Endometrial microvascular endothelial cells (primary cell): ENCODE results near the gene SZT2. TPM values are rescaled to one million over a fixed set of nuclear protein-coding genes. Genes with fewer than 3 reads are reported as not detected.
"Not testable (repeated sequence)": the region's sequence is repeated elsewhere in the genome, so short reads cannot be mapped to it uniquely, and the experiment has no call there.

Experiments used
- in situ Hi-C: cut with HindIII; loops from 2 replicates; pipeline ENCODE4 v1.10.0; 2017; ENCODE audit warnings: low sequenced_read_pairs, low pct_unique_long_range_greater_than_20kb; ENCODE audit errors: inconsistent ontology term
- total RNA-seq: library from RNA; depleted of rRNA; stranded (reverse); fragments of >200 nt; gene quantifications from one replicate; pipeline ENCODE4 v1.2.3, GENCODE V29; 2015; ENCODE audit errors: inconsistent ontology term

Gene SZT2
- total RNA-seq, 1 donor from 2014 or later: 10.9 TPM

- in situ Hi-C loops: no loop called here
Measured at GRCh38 chr1:43464681-43465504, 75.2 kb downstream of the SZT2 start.

GRCh38 chr1:43465505-43466067 is 75.9 kb downstream of the SZT2 start:
- in situ Hi-C loops: no loop called here

DNA sequence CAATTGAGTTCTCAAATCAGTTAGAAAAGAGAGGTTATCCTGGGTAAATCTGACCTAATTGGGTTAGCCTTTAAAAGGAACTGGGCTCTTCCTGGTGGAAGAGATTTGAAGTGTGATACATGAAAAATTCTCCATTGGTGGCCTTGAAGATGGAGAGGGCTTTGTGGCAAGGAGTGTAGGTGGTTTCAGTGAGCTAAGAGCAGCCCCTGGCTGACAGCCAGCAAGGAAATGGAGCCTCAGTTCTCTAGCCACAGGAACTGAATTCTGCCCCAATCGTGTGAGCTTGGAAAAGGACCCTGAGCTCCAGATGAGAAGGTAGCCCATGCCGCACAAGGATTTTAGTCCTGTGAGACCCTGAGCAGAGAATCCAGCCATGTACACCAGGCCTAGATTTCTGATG is 76.7 kb downstream of the SZT2 start:
- in situ Hi-C loops: no loop called here

DNA sequence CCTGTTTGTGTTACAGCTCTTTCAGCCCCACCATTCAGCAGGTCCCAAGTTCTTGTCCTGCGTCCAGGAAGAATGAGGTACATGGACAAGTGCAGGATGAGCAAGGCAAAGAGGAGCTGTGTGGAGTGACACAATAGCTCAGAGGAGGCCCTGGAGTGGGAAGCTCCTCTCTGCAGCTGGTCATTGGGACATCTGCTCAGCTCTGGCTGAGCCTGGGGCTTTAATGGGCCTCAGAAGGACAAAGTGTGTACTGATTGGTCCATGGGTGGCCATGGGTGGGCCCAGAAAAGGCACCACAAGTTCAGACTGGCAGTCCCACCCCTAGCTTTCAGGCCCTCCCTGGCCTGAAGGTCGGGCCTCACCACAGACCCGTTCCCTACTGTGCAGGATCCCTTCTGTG is 78.7 kb downstream of the SZT2 start:
- in situ Hi-C loops: no loop called here

- in situ Hi-C loops: no loop called here
Measured at GRCh38 chr1:43469932-43470331, 80.2 kb downstream of the SZT2 start.

DNA sequence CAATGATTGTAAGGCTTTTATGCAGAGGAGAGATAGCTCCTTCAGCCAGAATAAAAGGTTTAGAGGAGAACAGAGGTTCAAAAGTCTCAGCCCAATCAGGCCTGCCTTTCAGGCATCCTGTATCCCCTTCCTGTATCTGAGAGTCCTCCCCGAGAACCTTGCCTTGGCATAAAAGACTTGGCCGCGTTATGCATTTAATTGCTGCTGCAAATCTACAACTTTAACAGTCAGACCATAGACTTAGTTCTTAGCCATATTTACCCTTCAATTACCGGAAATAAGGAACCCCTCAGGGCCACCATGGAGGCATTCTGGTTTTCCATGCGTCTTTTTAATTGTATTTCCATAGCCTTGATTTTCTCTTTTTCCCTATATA is 82.4 kb downstream of the SZT2 start:
- in situ Hi-C loops: no loop called here

- in situ Hi-C loops: not testable (repeated sequence)
Measured at GRCh38 chr1:43472463-43473151, 82.9 kb downstream of the SZT2 start.

GRCh38 chr1:43473463-43473862 is 83.8 kb downstream of the SZT2 start:
- in situ Hi-C loops: no loop called here

DNA sequence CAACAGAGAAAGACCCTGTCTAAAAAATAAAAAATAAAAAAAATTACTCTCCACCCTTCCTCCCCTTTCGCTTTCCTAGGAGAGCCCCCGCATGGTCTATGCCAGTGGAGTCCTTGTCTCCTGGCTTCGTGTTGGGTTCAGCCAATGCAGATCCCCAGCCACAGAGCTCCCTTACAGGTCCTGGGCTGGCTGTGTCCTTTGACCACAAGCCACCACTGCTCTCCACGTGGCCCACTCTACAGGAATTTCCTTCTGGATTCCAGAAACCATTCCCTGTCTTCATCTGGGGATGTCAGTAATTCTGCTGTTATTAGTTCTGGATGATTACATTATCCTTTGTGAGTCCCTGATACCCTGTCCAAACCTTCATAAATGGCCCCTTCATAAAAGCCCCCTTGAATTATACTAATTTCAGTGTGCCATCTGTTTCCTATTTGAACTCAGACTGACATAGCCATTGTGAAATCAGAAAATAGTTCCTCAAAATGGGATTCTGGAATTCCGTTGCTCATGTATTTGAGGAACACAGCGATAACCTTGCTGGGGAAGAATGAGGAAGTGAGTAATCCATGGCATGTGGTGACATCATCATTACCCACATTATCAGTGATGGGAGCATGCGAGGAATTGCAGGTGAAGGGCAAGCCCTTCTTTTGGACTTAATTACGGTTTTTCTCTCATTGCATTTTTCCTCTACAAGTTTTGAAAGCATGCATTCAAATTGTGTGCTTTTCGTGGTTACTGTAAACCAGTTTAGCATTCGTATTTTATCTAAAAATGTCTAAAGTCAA is 86.1 kb downstream of the SZT2 start:
- in situ Hi-C loops: not testable (repeated sequence)

GRCh38 chr1:43477716-43478115 is 88.0 kb downstream of the SZT2 start:
- in situ Hi-C loops: no loop called here

- in situ Hi-C loops: no loop called here
Measured at GRCh38 chr1:43479414-43479813, 89.7 kb downstream of the SZT2 start.

- in situ Hi-C loops: no loop called here
Measured at GRCh38 chr1:43481491-43481890, 91.8 kb downstream of the SZT2 start.

- in situ Hi-C loops: no loop called here
Measured at GRCh38 chr1:43482215-43482614, 92.5 kb downstream of the SZT2 start.

- in situ Hi-C loops: no loop called here
Measured at GRCh38 chr1:43484367-43484766, 94.7 kb downstream of the SZT2 start.

GRCh38 chr1:43488165-43488564 is 98.5 kb downstream of the SZT2 start:
- in situ Hi-C loops: no loop called here

- in situ Hi-C loops: no loop called here
Measured at GRCh38 chr1:43491061-43491460, 101.4 kb downstream of the SZT2 start.

- in situ Hi-C loops: no loop called here
Measured at GRCh38 chr1:43492826-43493225, 103.1 kb downstream of the SZT2 start.

DNA sequence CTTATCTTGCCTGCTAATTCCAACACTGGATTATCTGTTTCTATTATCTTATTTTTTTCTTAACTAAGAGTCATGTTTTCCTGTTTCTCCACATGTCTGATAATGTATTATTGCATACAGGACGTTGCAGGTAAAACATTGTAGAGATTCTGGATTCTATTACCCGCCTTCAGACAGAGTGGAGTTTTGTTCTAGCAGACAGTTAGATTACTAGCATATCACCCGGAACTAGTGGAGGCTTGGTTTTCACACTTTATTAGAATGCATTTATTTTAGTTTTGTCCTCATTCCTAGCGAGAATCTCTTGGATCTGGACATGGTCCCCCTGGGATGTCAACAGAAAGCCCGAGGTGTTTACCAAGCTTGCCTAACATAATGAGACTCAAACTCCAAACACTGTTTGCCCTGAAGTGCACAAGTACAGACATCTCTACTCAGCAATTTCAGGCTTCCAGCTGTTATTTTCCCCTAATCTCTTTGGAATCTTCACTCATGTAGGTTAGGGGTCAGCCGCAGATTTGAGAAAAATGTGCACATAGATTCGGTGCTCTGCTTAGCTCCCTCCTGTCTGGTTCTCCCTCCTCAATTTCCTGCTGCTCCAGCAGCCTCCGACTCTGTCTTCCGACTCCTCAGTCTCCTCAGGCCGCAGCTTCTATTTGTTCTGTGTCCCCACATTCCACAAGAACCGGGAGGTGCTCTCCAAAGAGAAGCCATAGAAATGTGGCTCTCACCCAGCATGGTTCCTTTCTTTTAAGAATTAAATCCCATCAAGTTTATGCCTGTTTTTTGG is 104.2 kb downstream of the SZT2 start:
- in situ Hi-C loops: no loop called here

DNA sequence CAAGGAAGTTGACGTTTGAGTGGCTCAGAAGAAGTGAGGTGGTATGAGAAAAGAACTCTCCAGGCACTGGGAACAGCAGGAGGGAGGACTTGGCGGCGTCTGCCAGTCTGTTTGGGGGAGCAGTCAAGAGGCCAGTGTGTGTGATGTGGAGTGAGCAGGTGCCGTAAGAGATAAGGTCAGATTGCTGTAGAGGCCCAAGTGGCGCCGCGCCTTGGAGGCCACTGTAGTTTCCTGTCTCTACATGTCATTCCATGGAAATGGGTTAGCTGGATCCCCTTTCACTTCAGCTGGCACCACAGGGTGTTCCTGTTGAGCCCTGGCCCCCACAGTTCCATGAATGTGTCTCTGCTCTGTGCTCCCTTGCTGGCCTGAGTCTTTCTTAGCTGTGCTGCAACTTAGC is 105.5 kb downstream of the SZT2 start:
- in situ Hi-C loops: no loop called here
